CD4-positive, alpha-beta T cell treated with Interleukin-4 for 4 hours (primary cell): ENCODE data around the gene MBD6.

ENCODE experiments used
- DNase-seq: peaks from one replicate; pipeline ENCODE4 v3.0.0-alpha.2; 2020

Gene MBD6

GRCh38 chr12:57577981-57578758 is 55.5 kb downstream of the MBD6 start:
- DNase-seq: no peak

GRCh38 chr12:57579011-57579410 is 56.4 kb downstream of the MBD6 start:
- DNase-seq: no peak
